Hematopoietic multipotent progenitor cell (in vitro differentiated cells): ENCODE data around the gene DNAJB6. TPM values are rescaled to one million over a fixed set of nuclear protein-coding genes. Genes with fewer than 3 reads are reported as not detected.

Experiments used
- DNase-seq, 3 donors: peaks; one replicate each; pipeline ENCODE4 v3.0.0-alpha.2; 2011 to 2015; ENCODE audit warnings: low read depth in 2 of 3, low spot score in 2 of 3
- total RNA-seq: library from RNA; depleted of rRNA; stranded (reverse); fragments of >200 nt; gene quantifications from one replicate; pipeline ENCODE4 v1.2.3, GENCODE V29; 2012

Gene DNAJB6
- total RNA-seq, 1 donor: 106 TPM

GRCh38 chr7:157392256-157393037 is 55.6 kb downstream of the DNAJB6 start:
- DNase-seq: no peak

GRCh38 chr7:157394246-157395191 is 57.7 kb downstream of the DNAJB6 start:
- no peak for DNase-seq

GRCh38 chr7:157395206-157395605 is 58.4 kb downstream of the DNAJB6 start:
- DNase-seq: no peak

GRCh38 chr7:157396316-157397035 is 59.7 kb downstream of the DNAJB6 start:
- no peak for DNase-seq

- DNase-seq: no peak
These were observed 60.4 kb downstream of the DNAJB6 start for GRCh38 chr7:157397036-157397720.

GRCh38 chr7:157397731-157398691 is 61.2 kb downstream of the DNAJB6 start:
- DNase-seq: peak in 2 of 3 donors; percentile 63 to 66

GRCh38 chr7:157399086-157399687 is 62.4 kb downstream of the DNAJB6 start:
- DNase-seq: no peak

- DNase-seq: no peak
These were observed 63.5 kb downstream of the DNAJB6 start for GRCh38 chr7:157400171-157400860.

- DNase-seq: peak in 2 of 3 donors; percentile 93 to 97
These were observed 65.0 kb downstream of the DNAJB6 start for GRCh38 chr7:157401567-157402387.

GRCh38 chr7:157402388-157402703 is 65.5 kb downstream of the DNAJB6 start:
- DNase-seq: no peak

- DNase-seq: peak in 2 of 3 donors; percentile 46 to 48
These were observed 66.2 kb downstream of the DNAJB6 start for GRCh38 chr7:157402911-157403534.

- DNase-seq: peak in 1 of 3 donors; percentile 47
These were observed 67.0 kb downstream of the DNAJB6 start for GRCh38 chr7:157403646-157404401.

GRCh38 chr7:157404845-157405481 is 68.2 kb downstream of the DNAJB6 start:
- peak in 2 of 3 donors; percentile 58 to 75 for DNase-seq

- DNase-seq: no peak
These were observed 68.7 kb downstream of the DNAJB6 start for GRCh38 chr7:157405501-157405900.

GRCh38 chr7:157405914-157406810 is 69.4 kb downstream of the DNAJB6 start:
- DNase-seq: no peak
